IPS DF 6.9 (cell line): Measurements from ENCODE around the gene RETREG3.
"Not testable (repeated sequence)": the region's sequence is repeated elsewhere in the genome, so short reads cannot be mapped to it uniquely, and the experiment has no call there.

Experiments
- DNase-seq: peaks from one replicate; pipeline ENCODE4 v3.0.0-alpha.2; 2013; ENCODE audit warnings: low read depth, low spot score
- H3K27ac ChIP-seq: one replicate; pipeline ENCODE4 v1.5.1; 2013; ENCODE audit warnings: low read length, control low read depth
- H3K27me3 ChIP-seq: 2 replicates; pipeline ENCODE4 v1.6.1; 2013; ENCODE audit warnings: mild to moderate bottlenecking, low read length; ENCODE audit not compliant: control insufficient read depth, insufficient read depth
- H3K36me3 ChIP-seq: 2 replicates; pipeline ENCODE4 v1.6.1; 2013; ENCODE audit warnings: low read length; ENCODE audit not compliant: control insufficient read depth, insufficient read depth
- H3K4me1 ChIP-seq: 2 replicates; pipeline ENCODE4 v1.6.1; 2013; ENCODE audit warnings: low read length; ENCODE audit not compliant: control insufficient read depth, insufficient read depth
- H3K4me3 ChIP-seq: 2 replicates; pipeline ENCODE4 v1.5.1; 2013; ENCODE audit warnings: mild to moderate bottlenecking, low read length
- H3K9me3 ChIP-seq: 2 replicates; pipeline ENCODE4 v1.6.1; 2013; ENCODE audit warnings: low read length, inconsistent platforms; ENCODE audit not compliant: control insufficient read depth, insufficient read depth
- WGBS: extraction: QIAGEN DNeasy Blood & Tissue Kit; methylation state at CpG from one replicate; pipeline ENCODE4 v1.1.7; 2013; ENCODE audit warnings: mixed read lengths, missing lambda C conversion rate; ENCODE audit not compliant: insufficient read length, insufficient coverage; 5-methylcytosine and 5-hydroxymethylcytosine counted together

The RETREG3 gene

DNA sequence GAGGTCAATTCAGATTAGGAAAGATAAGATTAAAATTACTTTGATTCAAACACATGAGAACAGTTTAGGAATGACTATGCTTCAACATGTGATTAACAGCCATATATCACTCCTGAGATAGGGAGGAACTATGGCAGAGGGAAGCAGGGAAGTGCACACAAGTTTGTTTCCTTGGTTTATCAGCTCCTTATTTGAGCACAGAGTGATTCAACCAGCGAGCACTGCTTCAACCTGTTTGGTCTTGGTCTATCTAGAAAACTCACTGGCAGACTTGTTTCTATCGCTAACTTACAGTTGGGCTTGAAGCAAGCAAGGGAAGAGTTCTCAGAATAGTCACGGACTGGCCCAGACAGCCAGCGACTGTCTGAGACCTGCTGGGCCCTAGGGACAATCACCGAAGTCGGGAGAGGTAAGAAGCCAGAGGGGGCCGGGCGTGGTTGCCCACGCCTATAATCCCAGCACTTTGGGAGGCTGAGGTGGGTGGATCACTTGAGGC, 23.8 kb upstream of the RETREG3 start:
- no peaks in the 10 kb centered on the region for H3K27me3 ChIP-seq
- no peaks in the 10 kb centered on the region for H3K36me3 ChIP-seq
- no peaks in the 10 kb centered on the region for H3K4me1 ChIP-seq
- DNase-seq: no peak
- WGBS: no CpG with 5 or more reads among the region's 9 CpGs
- no peak overlapping the region for H3K4me3 ChIP-seq
- H3K27ac ChIP-seq: no peak overlapping the region
- no peaks in the 10 kb centered on the region for H3K9me3 ChIP-seq

GRCh38 chr17:42629411-42630009, 20.3 kb upstream of the RETREG3 start:
- WGBS: no CpG with 5 or more reads among the region's 3 CpGs
- Histone ChIP-seq H3K4me3 (no peak overlapping the region), H3K9me3 (no peaks in the 10 kb centered on the region), H3K27me3 (no peaks in the 10 kb centered on the region), H3K36me3 (no peaks in the 10 kb centered on the region), H3K27ac (no peak overlapping the region), H3K4me1 (no peaks in the 10 kb centered on the region)
- no peak for DNase-seq

DNA sequence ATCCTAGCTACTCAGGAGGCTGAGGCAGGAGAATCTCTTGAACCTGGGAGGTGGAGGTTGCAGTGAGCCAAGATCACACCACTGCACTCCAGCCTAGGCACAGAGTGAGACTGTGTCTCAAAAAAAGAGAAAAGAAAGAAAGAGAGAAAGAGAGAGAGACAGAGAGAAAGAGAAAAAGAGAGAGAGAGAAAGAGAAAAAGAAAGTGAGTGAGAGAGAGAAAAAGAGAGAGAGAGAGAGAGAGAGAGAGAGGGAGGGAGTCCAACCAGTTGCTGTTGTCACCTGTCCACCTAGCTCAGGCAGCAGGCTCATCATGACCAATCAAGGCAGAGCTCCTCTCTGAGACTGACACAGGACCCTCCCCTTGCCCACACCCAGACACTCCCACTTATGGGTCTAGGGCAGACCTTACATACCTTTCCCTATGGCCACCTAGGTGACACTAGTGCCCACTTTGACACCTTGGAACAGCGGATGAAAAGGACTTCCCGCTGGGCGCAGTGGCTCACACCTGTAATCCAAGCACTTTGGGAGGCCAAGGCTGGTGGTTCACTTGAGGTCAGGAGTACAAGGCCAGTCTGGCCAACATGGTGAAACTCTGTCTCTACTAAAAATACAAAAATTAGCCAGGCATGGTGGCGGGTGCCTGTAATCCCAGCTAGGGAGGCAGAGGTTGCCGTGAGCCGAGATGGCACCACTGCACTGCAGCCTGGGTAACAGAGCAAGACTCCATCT, 18.0 kb upstream of the RETREG3 start:
- H3K4me3 ChIP-seq, H3K9me3 ChIP-seq, H3K27ac ChIP-seq, H3K27me3 ChIP-seq, H3K4me1 ChIP-seq, H3K36me3 ChIP-seq, DNase-seq: not testable (repeated sequence)
- WGBS: no CpG with 5 or more reads among the region's 6 CpGs

DNA sequence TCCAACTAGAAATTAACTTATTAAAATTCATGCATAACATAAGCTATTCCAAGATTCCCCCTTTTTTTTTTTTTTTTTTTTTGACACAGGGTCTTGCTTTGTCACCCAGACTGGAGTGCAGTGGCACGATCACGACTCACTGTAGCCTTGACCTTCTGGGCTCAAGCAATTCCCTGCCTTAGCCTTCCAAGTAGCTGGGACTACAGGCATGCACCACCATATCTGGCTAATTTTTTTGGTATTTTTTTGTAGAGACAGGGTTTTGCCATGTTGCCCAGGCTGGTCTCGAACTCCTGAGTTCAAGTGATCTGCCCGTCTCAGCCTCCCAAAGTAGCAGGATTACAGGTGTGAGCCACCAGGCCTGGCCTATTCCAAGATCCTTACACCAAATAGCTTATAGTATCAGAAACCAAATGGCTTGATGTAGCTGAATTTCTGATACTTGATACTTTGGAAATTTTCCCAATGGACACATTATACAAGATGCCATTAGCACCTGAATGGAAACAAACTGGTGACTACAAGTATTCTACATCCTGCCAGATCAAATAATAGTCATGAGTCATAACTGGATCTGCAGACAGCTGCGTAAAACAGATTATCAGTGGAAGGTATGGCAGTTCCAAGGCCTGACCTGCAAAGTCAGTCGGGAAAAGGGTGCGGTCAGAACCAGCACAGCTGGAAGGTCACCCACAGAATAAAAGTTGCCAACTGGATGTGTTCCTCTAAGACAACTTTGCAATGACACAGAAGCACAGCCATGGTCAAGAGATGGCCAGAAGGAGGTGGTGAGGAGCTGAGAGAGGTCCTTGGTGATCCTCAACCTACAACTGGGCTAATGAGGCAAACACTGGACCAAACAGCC, 14.8 kb upstream of the RETREG3 start:
- no peak overlapping the region for H3K27ac ChIP-seq
- DNase-seq: no peak
- no peaks in the 10 kb centered on the region for H3K9me3 ChIP-seq
- no peaks in the 10 kb centered on the region for H3K27me3 ChIP-seq
- H3K4me3 ChIP-seq: no peak overlapping the region
- no peaks in the 10 kb centered on the region for H3K4me1 ChIP-seq
- WGBS: no CpG with 5 or more reads among the region's 7 CpGs
- H3K36me3 ChIP-seq: no peaks in the 10 kb centered on the region

DNA sequence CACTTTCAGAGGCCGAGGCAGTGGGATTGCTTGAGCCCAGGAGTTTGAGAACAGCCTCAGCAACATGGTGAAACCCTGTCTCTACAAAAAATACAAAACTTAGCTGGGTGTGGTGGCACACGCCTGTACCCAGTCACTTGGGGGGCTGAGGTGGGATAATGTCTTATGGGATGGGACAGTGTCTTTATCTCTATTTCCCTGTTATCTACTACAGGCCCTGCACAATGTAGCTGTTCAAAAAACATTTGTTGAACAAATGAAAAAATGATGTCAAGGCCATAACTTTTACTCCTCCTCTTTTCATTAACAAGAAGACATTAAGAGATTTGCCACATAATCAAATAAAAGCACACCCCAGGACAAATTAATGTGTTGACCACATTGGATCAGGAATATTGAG, 14.1 kb upstream of the RETREG3 start:
- no peaks in the 10 kb centered on the region for H3K9me3 ChIP-seq
- no peaks in the 10 kb centered on the region for H3K4me1 ChIP-seq
- no CpG with 5 or more reads among the region's 2 CpGs for WGBS
- no peaks in the 10 kb centered on the region for H3K27me3 ChIP-seq
- no peak overlapping the region for H3K27ac ChIP-seq
- DNase-seq: no peak
- no peak overlapping the region for H3K4me3 ChIP-seq
- H3K36me3 ChIP-seq: no peaks in the 10 kb centered on the region

- H3K4me3 ChIP-seq, H3K27me3 ChIP-seq, H3K36me3 ChIP-seq, H3K4me1 ChIP-seq, H3K9me3 ChIP-seq, H3K27ac ChIP-seq, DNase-seq: not testable (repeated sequence)
- no CpG with 5 or more reads among the region's 3 CpGs for WGBS
These were observed 12.8 kb upstream of the RETREG3 start for GRCh38 chr17:42621987-42622386.

- H3K4me1 ChIP-seq: no peaks in the 10 kb centered on the region
- no peak overlapping the region for H3K27ac ChIP-seq
- H3K27me3 ChIP-seq: no peaks in the 10 kb centered on the region
- DNase-seq: peak; percentile 60
- no peak overlapping the region for H3K4me3 ChIP-seq
- no CpG with 5 or more reads among the region's 9 CpGs for WGBS
- peaks cover 21% of the 10 kb centered on the region for H3K36me3 ChIP-seq
- H3K9me3 ChIP-seq: no peaks in the 10 kb centered on the region
These were observed 9.4 kb upstream of the RETREG3 start for GRCh38 chr17:42618442-42619150.

DNA sequence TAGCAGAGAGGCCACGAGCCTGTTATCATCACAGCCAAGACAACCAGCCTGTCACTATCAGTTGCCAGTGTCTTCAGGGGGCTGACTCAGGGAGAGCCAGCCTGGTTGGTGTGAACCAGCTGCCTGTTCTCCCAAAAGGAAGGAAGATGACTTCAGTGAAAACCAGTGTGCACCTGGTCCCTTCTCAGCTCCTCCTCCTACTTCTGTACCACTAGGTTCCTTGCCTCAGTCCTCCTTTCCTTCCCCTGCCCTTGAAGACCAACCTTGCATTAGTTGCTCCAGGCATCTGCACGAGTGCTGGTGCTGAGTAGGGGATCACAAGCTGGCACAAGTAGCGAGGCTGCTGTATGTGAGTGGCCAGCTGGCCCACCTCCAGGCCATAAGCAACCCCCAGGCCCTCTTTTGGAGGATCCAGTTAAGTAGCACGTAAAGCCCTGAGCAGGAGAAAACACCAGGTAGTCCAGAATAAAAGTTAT, 8.8 kb upstream of the RETREG3 start:
- Histone ChIP-seq H3K4me3 (no peak overlapping the region), H3K27ac (no peak overlapping the region)
- WGBS: no CpG with 5 or more reads among the region's 4 CpGs

DNA sequence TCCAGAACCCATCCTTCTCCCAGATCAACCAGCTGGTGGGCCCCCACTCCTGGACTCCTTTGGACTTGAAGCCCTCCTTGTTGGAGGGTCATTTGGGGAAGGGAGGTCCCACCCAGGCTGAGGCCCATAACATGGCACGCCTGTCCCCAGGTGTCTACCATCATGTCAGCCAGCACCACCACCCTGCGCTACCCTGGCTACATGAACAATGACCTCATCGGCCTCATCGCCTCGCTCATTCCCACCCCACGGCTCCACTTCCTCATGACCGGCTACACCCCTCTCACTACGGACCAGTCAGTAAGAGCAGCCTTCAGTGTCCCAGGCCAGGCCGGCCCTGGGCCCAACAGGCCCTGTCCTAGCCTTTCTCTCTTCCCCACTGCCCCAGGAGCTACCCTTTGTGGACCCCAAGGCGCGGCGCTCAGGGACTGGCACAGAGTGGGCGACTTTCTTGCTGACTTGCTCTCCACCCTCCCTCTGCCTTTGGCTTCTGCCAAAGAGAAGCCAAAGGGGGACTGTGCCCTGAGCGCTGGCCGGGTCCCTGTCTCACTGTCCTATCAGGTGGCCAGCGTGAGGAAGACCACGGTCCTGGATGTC, 4.6 kb upstream of the RETREG3 start:
- no peak overlapping the region for H3K4me3 ChIP-seq
- peaks cover 34% of the 10 kb centered on the region for H3K36me3 ChIP-seq
- H3K27me3 ChIP-seq: no peaks in the 10 kb centered on the region; the same call in 1 of the 2 replicates
- H3K4me1 ChIP-seq: no peaks in the 10 kb centered on the region; the same call in 1 of the 2 replicates
- no peak overlapping the region for H3K27ac ChIP-seq
- WGBS: no CpG with 5 or more reads among the region's 17 CpGs
- H3K9me3 ChIP-seq: peaks cover 1% of the 10 kb centered on the region; the same call in 1 of the 2 replicates
- DNase-seq: no peak

More for the DNA sequence above, 8.8 kb upstream of the RETREG3 start:
- Histone ChIP-seq H3K4me1 (no peaks in the 10 kb centered on the region), H3K27me3 (no peaks in the 10 kb centered on the region), H3K9me3 (no peaks in the 10 kb centered on the region), H3K36me3 (peaks cover 23% of the 10 kb centered on the region)
- DNase-seq: no peak
